ENCODE measurements around the gene ITPRIP. TPM values are rescaled to one million over a fixed set of nuclear protein-coding genes. Genes with fewer than 3 reads are reported as not detected.

The ITPRIP gene
- total RNA-seq, 2 donors from 2014 or later = 9.1 to 11.0 TPM

DNA sequence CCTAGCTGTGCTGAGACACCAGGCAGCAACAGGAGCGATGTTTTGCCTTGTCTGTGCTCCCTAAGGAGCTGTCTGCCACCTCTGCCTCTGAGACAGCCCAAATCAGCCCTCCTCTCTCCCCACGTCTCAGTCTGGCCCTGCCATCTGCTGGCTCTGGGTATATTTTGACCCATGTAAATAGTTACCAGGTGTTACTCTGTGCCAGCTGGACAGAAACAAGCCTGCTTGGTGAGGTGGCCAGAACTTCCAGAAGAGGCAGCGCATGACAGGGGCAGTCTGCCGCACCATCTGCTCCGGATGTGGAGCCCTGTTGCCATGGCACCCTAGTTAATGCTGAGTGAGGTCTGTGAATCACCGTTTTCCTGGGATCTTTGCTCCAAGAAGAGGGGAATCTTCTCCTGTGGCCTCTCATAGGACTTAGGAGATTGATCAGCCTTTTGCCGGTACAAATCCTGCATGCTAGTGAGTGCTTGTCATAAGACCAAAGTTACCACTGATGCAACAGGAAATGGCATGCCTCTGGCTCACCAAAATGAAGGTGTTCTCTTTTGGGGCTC, 37.5 kb downstream of the ITPRIP start:
- Mint-ChIP-seq H3K4me3 (no peak overlapping the region), H3K4me1 (peaks cover 11% of the 10 kb centered on the region), H3K27me3 (ENCODE audit: insufficient read depth) (no peaks in the 10 kb centered on the region), H3K36me3 (ENCODE audit: low read depth) (peaks cover 8% of the 10 kb centered on the region), H3K9me3 (peaks cover 33% of the 10 kb centered on the region), H3K27ac (no peak overlapping the region)
- H3K4me3 ChIP-seq (ENCODE audit: low read length) = no peak overlapping the region
- no peak overlapping the region for H3K27ac ChIP-seq (ENCODE audit: low read depth, low read length)
- peaks cover 19% of the 10 kb centered on the region for H3K9me3 ChIP-seq (ENCODE audit: control insufficient read depth, low read length)
- H3K4me1 ChIP-seq (ENCODE audit: control insufficient read depth, insufficient read depth, low read length) = peaks cover 8% of the 10 kb centered on the region
- no peaks in the 10 kb centered on the region for H3K27me3 ChIP-seq (ENCODE audit: control insufficient read depth, insufficient read depth, low read length, poor library complexity, severe bottlenecking)
- TF ChIP-seq, protein P1, sequence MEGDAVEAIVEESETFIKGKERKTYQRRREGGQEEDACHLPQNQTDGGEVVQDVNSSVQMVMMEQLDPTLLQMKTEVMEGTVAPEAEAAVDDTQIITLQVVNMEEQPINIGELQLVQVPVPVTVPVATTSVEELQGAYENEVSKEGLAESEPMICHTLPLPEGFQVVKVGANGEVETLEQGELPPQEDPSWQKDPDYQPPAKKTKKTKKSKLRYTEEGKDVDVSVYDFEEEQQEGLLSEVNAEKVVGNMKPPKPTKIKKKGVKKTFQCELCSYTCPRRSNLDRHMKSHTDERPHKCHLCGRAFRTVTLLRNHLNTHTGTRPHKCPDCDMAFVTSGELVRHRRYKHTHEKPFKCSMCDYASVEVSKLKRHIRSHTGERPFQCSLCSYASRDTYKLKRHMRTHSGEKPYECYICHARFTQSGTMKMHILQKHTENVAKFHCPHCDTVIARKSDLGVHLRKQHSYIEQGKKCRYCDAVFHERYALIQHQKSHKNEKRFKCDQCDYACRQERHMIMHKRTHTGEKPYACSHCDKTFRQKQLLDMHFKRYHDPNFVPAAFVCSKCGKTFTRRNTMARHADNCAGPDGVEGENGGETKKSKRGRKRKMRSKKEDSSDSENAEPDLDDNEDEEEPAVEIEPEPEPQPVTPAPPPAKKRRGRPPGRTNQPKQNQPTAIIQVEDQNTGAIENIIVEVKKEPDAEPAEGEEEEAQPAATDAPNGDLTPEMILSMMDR (conservative IDR thresholded peaks at IDR 0.05) = no peak
- H3K36me3 ChIP-seq (ENCODE audit: control insufficient read depth, insufficient read depth, low read length) = no peaks in the 10 kb centered on the region
- no peak for DNase-seq
- H3K9ac ChIP-seq (ENCODE audit: extremely low read depth, low read length, poor library complexity, severe bottlenecking) = no peak overlapping the region
- 70 to 73% methylated on average over 7 of the region's 7 CpGs for WGBS, 2 experiments (ENCODE audit: insufficient coverage in 1 of 2, insufficient read length in 1 of 2)

DNA sequence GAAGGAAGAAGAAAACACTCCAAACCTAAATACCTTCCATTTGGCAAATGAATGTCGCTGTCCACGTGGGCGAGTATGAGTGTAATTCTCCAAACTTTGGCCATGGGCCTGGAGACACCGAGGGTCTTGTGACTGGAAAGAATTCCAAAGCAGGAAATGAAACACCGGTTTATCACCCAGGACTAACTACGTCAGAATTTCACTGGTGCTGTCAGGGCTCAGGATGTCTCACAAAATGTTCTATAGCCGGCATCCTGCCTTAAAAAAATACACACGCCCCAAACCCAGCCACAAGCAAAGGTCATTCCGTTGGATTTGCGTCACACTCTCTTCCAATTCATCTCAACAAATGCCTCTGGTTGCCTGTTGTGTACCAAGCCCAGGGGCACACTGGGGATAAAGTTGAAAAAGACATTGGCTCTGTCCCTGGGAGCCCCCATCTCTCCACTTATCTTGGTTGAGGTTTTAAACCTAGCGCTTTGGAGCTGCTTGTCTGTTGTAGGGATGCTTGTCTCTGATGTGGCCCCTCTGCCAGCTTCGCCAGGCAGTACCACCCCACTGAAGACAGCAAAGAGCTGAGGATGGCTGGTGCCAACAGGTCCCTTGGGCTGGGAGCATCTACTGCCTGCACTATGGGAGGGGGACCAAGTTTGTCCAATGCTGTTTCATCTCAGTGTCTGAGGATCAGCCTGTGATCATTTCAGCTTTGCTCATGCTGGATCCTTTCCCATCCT, 38.1 kb downstream of the ITPRIP start:
- Histone ChIP-seq H3K36me3 (ENCODE audit: control insufficient read depth, insufficient read depth, low read length) (no peaks in the 10 kb centered on the region), H3K9ac (ENCODE audit: extremely low read depth, low read length, poor library complexity, severe bottlenecking) (no peak overlapping the region), H3K4me1 (ENCODE audit: control insufficient read depth, insufficient read depth, low read length) (peaks cover 8% of the 10 kb centered on the region), H3K4me3 (ENCODE audit: low read length) (no peak overlapping the region), H3K9me3 (ENCODE audit: control insufficient read depth, low read length) (peaks cover 19% of the 10 kb centered on the region), H3K27me3 (ENCODE audit: control insufficient read depth, insufficient read depth, low read length, poor library complexity, severe bottlenecking) (no peaks in the 10 kb centered on the region), H3K27ac (ENCODE audit: low read depth, low read length) (no peak overlapping the region)
- 95% methylated on average over 10 to 12 of the region's 12 CpGs for WGBS, 2 experiments (ENCODE audit: insufficient coverage in 1 of 2, insufficient read length in 1 of 2)
- H3K4me3 Mint-ChIP-seq = no peak overlapping the region
- TF ChIP-seq, protein P1 (conservative IDR thresholded peaks at IDR 0.05) = no peak
- peaks cover 33% of the 10 kb centered on the region for H3K9me3 Mint-ChIP-seq
- H3K4me1 Mint-ChIP-seq = peaks cover 10% of the 10 kb centered on the region
- DNase-seq = no peak
- H3K27me3 Mint-ChIP-seq (ENCODE audit: insufficient read depth) = no peaks in the 10 kb centered on the region
- peaks cover 8% of the 10 kb centered on the region for H3K36me3 Mint-ChIP-seq (ENCODE audit: low read depth)
- H3K27ac Mint-ChIP-seq = no peak overlapping the region

DNA sequence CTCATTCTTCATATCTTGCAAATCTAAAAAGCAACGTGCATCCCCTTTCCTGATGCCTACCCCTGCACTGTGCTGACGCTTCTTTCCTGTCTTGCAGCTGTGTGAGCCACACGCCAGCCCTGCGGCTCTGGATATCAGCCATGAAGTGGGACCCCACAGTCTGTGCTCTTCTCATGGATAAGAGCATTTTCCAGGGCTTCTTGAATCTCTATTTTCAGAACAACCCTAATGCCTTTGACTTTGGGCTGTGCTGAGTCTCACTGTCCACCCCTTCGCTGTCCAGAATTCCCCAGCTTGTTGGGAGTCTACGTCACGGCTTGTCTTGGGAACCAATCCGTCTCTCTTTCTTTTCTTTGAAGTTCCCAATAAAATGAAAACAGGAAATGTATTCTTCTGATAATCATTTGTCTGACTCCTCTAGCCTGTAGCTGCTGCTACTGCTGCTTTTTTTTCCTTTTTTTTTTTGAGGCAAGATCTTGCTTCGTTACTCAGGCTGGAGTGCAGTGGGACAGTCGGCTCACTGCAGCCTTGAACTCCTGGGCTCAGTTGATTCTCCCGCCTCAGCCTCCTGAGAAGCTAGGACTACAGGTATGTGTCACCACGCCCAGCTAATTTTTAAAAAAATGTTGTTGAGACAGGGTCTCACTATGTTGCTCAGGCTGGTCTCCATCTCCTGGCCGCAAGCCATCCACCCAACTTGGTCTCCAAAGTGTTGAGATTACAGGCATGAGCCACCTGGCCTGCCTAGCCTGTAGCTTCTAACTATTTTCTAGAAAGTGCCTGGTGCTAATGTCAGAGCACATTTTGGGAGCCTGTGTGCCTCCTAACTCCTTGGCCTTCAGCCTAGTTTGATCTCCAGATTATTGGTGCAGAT, 39.0 kb downstream of the ITPRIP start:
- Mint-ChIP-seq H3K36me3 (ENCODE audit: low read depth) (peaks cover 8% of the 10 kb centered on the region), H3K4me3 (no peak overlapping the region), H3K27ac (no peak overlapping the region), H3K27me3 (ENCODE audit: insufficient read depth) (no peaks in the 10 kb centered on the region), H3K9me3 (peaks cover 25% of the 10 kb centered on the region), H3K4me1 (peaks cover 10% of the 10 kb centered on the region)
- TF ChIP-seq, protein P1 (conservative IDR thresholded peaks at IDR 0.05) = no peak
- no peak overlapping the region for H3K4me3 ChIP-seq (ENCODE audit: low read length)
- H3K36me3 ChIP-seq (ENCODE audit: control insufficient read depth, insufficient read depth, low read length) = no peaks in the 10 kb centered on the region
- H3K9me3 ChIP-seq (ENCODE audit: control insufficient read depth, low read length) = peaks cover 13% of the 10 kb centered on the region
- DNase-seq = no peak
- H3K9ac ChIP-seq (ENCODE audit: extremely low read depth, low read length, poor library complexity, severe bottlenecking) = no peak overlapping the region
- WGBS, 2 experiments (ENCODE audit: insufficient coverage in 1 of 2, insufficient read length in 1 of 2) = 93 to 96% methylated on average over 11 to 13 of the region's 13 CpGs
- H3K4me1 ChIP-seq (ENCODE audit: control insufficient read depth, insufficient read depth, low read length) = peaks cover 8% of the 10 kb centered on the region
- no peaks in the 10 kb centered on the region for H3K27me3 ChIP-seq (ENCODE audit: control insufficient read depth, insufficient read depth, low read length, poor library complexity, severe bottlenecking)
- no peak overlapping the region for H3K27ac ChIP-seq (ENCODE audit: low read depth, low read length)
